ENCODE measurements around the gene SPARCL1.
"Not testable (repeated sequence)": the region's sequence is repeated elsewhere in the genome, so short reads cannot be mapped to it uniquely, and the experiment has no call there.

SPARCL1 gene

DNA sequence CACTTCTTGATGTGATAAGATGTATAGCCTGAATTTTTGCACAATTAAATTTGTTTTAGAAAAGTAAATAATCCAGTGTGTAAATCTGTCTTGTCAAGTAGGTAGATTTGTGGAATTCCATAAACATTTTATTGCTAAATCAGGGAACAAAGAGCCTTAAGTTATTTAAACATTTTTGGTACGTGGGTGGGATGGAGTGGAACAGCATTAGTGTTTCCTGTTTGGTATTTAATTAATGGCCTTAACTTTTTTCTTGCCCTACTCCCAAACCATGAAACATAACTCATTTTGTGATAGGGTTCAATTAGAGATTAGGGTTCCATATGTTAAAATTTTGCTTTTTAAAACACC is 101.7 kb downstream of the SPARCL1 start:
- no peaks in the 10 kb centered on the region for H3K36me3 ChIP-seq (ENCODE audit: control insufficient read depth, insufficient read depth, low read length)
- no peak for DNase-seq
- H3K4me3 ChIP-seq (ENCODE audit: insufficient read depth, low read depth, low read length, poor library complexity, severe bottlenecking) = no peak overlapping the region
- H3K27me3 ChIP-seq (replicated peaks; ENCODE audit: control insufficient read depth, insufficient read depth, low read length, poor library complexity, severe bottlenecking) = no peaks in the 10 kb centered on the region
- no peaks in the 10 kb centered on the region for H3K9me3 ChIP-seq (ENCODE audit: control insufficient read depth, low read length)
- H3K27ac ChIP-seq (ENCODE audit: insufficient read depth, low read length, poor library complexity, severe bottlenecking) = no peak overlapping the region
- H3K4me1 ChIP-seq (ENCODE audit: control insufficient read depth, insufficient read depth, low read length, poor library complexity, severe bottlenecking) = peaks cover 7% of the 10 kb centered on the region

DNA sequence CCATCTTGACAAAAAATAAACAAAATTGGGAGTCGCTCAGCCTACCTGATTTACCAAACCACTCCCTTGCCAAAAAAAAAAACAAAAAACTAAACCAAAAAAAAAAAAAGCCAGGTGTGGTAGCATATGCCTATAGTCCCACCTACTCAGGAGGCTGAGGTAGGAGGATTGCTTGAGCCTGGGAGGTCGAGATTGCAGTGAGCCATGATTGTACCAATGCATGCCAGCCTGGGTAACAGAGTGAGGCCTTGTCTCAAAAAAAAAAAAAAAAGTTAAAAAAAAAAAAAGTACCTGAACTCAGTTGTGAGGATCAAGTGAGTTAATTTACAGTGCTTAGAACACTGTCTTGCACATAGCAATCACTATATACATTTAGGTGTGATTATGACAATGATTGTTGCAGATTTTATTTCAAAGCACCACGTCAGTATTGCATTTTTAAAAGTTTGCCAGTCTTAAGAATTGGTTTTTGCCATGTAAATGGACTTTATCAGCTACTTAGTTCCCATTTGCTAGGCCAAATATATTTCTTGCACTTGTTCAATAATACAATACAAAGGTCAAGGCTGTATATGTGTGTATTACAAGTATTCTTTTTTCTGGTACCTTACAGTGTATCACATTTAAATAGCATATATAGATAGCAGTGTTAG is 102.2 kb downstream of the SPARCL1 start:
- peaks cover 7% of the 10 kb centered on the region for H3K4me1 ChIP-seq (ENCODE audit: control insufficient read depth, insufficient read depth, low read length, poor library complexity, severe bottlenecking)
- no peak overlapping the region for H3K4me3 ChIP-seq (ENCODE audit: insufficient read depth, low read depth, low read length, poor library complexity, severe bottlenecking)
- no peak overlapping the region for H3K27ac ChIP-seq (ENCODE audit: insufficient read depth, low read length, poor library complexity, severe bottlenecking)
- no peaks in the 10 kb centered on the region for H3K36me3 ChIP-seq (ENCODE audit: control insufficient read depth, insufficient read depth, low read length)
- no peaks in the 10 kb centered on the region for H3K9me3 ChIP-seq (ENCODE audit: control insufficient read depth, low read length)
- no peak for DNase-seq
- no peaks in the 10 kb centered on the region for H3K27me3 ChIP-seq (replicated peaks; ENCODE audit: control insufficient read depth, insufficient read depth, low read length, poor library complexity, severe bottlenecking)

DNA sequence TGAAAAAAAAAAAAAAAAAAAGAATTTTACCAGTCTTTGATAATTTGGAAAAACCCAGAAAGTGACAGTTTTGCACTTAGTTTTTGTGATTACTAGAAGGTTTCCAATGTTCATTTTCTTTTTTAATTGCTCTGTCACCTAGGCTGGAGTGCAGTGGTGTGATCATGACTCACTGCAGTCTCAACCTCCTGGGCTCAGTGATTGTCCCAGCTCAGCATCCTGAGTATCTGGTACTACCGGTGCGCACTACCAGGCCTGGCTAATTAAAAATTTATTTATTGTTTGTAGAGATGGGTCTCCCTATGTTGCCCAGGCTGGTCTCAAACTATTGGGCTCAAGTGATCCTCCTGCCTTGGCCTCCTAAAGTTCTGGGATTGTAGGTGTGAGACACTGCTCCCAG is 103.5 kb downstream of the SPARCL1 start:
- Histone ChIP-seq H3K4me1 (ENCODE audit: control insufficient read depth, insufficient read depth, low read length, poor library complexity, severe bottlenecking) (peaks cover 7% of the 10 kb centered on the region), H3K4me3 (ENCODE audit: insufficient read depth, low read depth, low read length, poor library complexity, severe bottlenecking) (no peak overlapping the region), H3K27me3 (replicated peaks; ENCODE audit: control insufficient read depth, insufficient read depth, low read length, poor library complexity, severe bottlenecking) (no peaks in the 10 kb centered on the region), H3K27ac (ENCODE audit: insufficient read depth, low read length, poor library complexity, severe bottlenecking) (no peak overlapping the region), H3K36me3 (ENCODE audit: control insufficient read depth, insufficient read depth, low read length) (no peaks in the 10 kb centered on the region), H3K9me3 (ENCODE audit: control insufficient read depth, low read length) (no peaks in the 10 kb centered on the region)
- no peak for DNase-seq

DNA sequence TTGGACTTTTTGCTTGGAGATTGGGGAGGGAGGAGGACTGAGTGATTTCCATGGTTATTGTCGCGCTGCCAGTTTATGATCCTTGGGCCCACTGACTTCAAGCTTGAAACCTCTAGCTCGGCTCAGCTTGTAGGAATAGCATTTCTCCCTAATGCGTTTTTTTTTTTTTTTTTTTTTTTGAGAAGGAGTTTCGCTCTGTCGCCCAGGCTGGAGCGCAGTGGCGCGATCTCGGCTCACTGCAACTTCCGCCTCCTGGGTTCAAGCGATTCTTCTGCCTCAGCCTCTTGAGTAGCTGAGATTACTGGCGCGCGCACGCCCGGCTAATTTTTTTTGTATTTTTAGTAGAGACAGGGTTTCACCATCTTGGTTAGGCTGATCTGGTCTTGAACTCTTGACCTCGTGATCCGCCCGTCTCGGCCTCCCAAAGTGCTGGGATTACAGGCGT is 105.1 kb downstream of the SPARCL1 start:
- not testable (repeated sequence) for DNase-seq; H3K4me1 ChIP-seq (ENCODE audit: control insufficient read depth, insufficient read depth, low read length, poor library complexity, severe bottlenecking); H3K9me3 ChIP-seq (ENCODE audit: control insufficient read depth, low read length); H3K27me3 ChIP-seq (replicated peaks; ENCODE audit: control insufficient read depth, insufficient read depth, low read length, poor library complexity, severe bottlenecking); H3K27ac ChIP-seq (ENCODE audit: insufficient read depth, low read length, poor library complexity, severe bottlenecking); H3K36me3 ChIP-seq (ENCODE audit: control insufficient read depth, insufficient read depth, low read length)
- peak overlapping the region; percentile 94 for H3K4me3 ChIP-seq (ENCODE audit: insufficient read depth, low read depth, low read length, poor library complexity, severe bottlenecking)
